Stimulated activated CD8-positive, alpha-beta memory T cell treated with anti-CD3 and anti-CD28 coated beads, Interleukin-15, amount 100 ng/mL, for 24 hours (primary cell): ENCODE measurements around the gene GTSF1L.

Experiments used
- DNase-seq: peaks from one replicate; pipeline ENCODE4 v3.0.0-alpha.2; 2020; ENCODE audit warnings: low read depth

The GTSF1L gene

DNA sequence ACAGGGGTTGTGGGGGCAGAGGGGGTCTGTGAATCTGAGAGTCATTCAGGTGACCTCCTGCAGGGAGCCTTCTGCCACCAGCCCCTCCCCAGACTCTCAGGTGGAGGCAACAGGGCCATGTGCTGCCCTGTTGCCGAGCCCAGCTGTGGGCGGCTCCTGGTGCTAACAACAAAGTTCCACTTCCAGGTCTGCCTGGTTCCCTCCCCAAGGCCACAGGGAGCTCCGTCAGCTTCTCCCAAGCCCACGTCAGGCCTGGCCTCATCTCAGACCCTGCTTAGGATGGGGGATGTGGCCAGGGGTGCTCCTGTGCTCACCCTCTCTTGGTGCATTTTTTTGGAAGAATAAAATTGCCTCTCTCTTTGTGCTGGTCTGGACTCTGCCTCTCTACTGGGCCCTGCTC is 10.7 kb downstream of the GTSF1L start:
- DNase-seq: no peak

GRCh38 chr20:43715511-43715910 is 11.3 kb downstream of the GTSF1L start:
- DNase-seq: no peak

- no peak for DNase-seq
Observed at GRCh38 chr20:43715044-43715443, 11.8 kb downstream of the GTSF1L start.

DNA sequence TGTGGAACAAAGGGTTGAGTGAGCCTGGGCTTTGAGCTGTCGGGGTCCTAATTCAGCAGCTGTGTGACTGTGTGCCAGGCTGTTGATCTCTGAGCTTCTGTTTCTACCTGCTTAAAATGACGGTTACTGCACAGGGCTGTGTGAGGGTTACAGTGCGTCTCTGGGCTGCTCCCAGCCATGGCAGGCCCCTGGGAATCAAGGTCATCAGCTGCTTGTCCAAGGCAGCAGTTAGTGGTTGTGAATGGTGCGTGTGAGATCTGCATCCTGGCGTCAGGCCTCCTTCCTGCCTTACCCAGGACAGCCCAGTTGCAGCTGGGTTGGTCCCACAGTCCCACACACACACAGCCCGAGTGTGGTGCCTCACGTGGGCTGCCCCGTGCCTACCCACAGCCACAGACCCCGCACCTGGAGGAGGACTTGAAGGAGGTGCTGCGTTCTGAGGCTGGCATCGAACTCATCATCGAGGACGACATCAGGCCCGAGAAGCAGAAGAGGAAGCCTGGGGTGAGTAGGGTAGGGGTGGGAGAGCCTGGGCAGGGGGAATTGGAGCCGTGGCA is 15.6 kb downstream of the GTSF1L start:
- no peak for DNase-seq

DNA sequence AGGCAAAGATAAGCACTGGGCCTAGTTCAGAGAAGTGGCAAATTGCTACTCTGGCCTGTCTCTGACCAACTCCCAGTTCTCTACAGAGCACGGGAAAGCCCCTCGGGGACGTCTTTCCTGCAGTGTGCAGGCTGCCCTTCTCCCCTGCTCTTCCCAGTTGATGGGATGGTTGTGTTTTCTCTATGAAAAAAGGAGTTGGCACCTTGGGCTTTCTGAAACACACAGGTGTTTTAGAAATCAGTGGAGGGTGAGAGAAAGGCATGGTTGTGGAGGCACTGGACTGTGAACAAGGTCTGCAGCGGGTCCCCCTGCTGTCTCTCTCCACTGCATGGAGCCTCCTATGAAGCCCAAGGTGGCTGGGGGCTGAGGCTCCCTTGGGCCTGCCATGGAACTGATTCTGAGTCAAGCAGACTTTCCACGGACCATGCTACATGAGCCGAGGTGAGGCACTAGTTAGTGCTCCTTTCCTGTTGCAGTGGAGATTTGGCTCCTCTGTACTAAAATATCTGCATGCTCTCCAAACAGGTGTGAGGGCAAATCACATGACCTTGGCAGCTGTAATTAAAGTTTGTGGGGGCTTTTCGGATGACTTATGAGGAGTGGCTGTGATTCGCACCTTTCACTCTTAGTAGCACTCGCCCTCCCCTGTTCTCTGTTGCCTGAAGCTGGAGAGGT is 16.3 kb downstream of the GTSF1L start:
- no peak for DNase-seq

GRCh38 chr20:43702502-43702901 is 24.3 kb downstream of the GTSF1L start:
- DNase-seq: no peak

GRCh38 chr20:43700627-43701026 is 26.2 kb downstream of the GTSF1L start:
- DNase-seq: no peak

- no peak for DNase-seq
Observed at GRCh38 chr20:43699941-43700565, 26.7 kb downstream of the GTSF1L start.

DNA sequence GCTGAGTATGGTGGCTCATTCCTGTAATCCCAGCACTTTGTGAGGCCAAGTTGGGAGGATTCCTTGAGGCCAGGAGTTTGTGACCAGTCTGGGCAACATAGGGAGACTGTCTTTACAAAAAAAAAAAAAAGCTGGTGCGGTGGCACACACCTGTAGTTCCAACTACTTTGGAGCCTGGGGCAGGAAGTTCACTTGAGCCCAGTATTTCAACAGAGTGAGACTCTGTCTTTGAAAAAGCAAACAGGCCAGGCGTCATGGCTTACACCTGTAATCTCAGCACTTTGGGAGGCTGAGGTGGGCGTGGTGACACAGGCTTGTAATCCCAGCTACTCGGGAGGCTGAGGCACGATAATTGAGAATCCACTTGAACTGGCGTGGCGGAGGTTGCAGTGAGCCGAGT is 31.2 kb downstream of the GTSF1L start:
- DNase-seq: no peak

GRCh38 chr20:43694763-43695162 is 32.0 kb downstream of the GTSF1L start:
- no peak for DNase-seq

DNA sequence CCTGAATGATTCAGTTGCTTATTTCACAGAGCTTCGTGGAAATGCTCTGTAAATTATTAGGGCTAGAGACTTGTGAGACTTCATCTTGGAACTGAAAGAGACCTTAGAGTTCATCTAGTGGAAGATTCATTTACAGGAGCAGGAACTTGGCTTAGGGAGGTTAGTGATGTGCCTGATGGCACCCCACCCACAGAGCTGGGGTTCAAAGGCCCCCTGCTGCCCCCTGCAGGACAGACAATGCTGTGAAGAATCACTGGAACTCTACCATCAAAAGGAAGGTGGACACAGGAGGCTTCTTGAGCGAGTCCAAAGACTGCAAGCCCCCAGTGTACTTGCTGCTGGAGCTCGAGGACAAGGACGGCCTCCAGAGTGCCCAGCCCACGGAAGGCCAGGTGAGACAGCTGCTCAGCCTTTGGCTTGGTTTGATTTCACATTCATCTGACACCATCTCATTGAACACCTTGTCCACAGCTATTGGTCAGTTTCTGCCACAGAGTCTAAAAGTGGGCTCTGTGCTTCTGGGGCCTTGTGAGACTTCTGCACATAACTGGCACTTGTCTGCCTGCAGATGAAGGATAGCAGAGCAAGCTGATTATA is 34.8 kb downstream of the GTSF1L start:
- DNase-seq: peak; percentile 31

DNA sequence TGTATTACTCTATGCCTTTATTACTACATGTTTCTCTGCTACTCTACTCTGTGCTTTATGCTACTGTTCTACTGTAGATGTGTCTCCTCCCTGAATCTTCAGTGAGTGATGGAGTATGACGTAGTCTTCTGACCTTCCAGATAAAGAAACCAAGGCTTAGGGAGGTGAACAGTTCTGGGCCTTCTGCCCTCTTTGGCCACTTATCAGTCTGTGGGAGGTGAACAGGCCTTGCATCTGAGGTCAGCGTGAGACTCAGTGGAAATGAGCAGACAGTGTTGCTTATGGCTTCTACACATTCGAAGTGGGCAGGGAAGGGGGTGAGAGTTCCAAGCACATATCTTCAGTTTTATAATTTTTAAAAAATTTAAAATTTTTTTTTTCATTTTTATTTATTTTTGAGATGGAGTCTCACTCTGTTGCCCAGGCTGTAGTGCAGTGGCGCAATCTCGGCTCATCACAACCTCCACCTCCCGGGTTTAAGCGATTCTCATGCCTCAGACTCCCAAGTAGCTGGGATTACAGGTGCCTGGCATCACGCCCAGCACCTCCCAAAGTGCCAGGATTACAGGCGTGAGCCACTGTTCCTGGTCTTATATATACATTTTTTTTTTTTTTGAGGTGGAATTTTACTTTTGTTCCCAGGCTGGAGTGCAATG is 35.7 kb downstream of the GTSF1L start:
- DNase-seq: no peak

- no peak for DNase-seq
Observed at GRCh38 chr20:43689165-43689564, 37.6 kb downstream of the GTSF1L start.

DNA sequence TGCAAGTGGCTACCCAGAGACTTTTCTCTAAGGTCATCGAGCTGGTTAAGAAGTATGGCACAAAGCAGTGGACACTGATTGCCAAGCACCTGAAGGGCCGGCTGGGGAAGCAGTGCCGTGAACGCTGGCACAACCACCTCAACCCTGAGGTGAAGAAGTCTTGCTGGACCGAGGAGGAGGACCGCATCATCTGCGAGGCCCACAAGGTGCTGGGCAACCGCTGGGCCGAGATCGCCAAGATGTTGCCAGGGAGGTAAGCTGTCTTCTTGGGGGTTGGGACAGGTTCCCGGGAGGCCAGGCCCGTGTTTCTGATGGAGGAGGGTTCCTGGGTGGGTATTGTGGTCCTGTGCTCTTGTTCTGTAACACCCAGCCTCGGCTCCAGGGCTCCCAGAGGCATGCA is 40.0 kb downstream of the GTSF1L start:
- DNase-seq: no peak

GRCh38 chr20:43682446-43682845 is 44.4 kb downstream of the GTSF1L start:
- DNase-seq: no peak

- DNase-seq: no peak
Observed at GRCh38 chr20:43681991-43682410, 44.8 kb downstream of the GTSF1L start.

- DNase-seq: no peak
Observed at GRCh38 chr20:43681468-43681942, 45.3 kb downstream of the GTSF1L start.

DNA sequence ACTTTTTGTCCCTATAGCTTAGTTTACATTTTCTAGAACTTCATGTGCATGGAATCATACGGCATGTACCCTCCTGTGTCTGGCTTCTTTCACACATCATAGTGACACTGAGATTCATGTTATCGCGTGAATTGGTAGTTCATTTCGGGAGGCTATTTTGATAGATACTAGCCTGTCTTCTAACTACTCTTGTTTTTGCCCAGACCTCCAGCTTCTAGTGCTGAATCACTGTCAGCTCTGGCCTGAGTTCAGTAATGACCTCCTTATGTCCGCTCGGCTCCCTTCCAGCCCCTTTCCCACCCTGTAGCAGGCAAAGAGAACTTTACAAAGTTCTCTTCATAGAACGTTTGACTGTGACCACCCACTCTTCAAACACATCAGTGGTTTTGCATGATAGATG is 45.8 kb downstream of the GTSF1L start:
- DNase-seq: no peak

DNA sequence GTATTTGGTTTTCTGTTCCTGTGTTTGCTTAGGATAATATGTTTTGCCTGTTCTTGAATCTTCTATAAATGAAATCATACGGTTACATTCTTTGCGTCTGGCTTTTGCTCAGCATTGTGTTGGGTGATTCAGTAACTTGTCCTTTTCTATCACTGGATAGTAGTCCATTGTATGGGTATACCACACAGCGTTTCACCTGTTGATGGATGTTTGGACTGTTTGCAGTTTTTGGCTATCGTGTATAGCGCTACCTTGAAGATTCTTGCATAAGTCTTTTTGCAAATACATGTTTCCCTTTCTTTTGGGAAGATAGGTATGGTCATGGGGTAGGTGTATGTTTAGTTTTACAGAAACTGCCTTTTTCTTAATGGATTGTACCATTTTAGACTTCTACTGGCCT is 50.4 kb downstream of the GTSF1L start:
- DNase-seq: no peak
